GM19467 (cell line): Measurements from ENCODE around the gene PDLIM4.
A peak's percentile ranks its signal among the peaks of the same experiment; 100 is the strongest.

Source experiments
- ATAC-seq: cut with Tn5 transposase; IDR thresholded peaks from one replicate; pipeline ENCODE4 v1.9.1; 2021; ENCODE audit warnings: mild to moderate bottlenecking, moderate library complexity; ENCODE audit not compliant: unreplicated experiment

The PDLIM4 gene

DNA sequence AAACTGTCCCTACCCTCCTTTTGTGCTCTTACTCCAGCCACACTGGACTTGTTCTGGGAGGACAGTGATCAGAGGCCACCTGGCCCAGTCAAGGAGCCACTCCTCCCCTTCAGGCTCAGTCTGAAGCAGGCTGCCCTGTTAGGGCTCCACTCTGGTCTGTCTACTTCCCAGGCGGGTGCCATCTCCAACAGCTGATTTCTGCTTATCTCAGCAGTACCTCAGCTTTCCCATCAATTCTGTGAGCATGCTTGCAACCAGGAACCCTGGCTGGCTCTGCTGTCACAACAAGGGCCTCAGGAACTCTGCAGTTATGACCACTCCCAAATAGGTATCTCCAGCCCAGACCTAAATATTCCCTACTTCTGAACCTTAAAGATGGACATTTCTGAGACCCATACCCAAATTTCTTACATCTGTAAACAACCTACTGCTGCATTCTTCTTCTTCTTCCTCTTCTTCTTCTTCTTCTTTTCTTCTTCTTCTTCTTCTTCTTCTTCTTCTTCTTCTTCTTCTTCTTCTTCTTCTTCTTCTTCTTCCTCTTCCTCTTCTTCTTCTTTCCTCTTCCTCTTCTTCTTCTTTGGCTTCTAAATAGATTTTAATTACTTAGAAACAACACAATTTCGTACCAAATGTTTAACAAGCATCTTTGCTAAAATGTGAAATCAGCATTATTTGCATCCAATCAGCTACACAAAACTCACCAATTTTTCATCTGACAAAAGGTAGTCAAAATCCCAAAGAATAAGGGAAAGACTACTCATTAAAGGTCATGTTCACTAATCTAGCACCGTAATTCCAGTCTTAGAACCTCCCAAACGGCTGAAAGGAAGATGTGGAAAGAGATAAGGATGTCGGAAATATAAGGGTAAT, 23.1 kb downstream of the PDLIM4 start:
- ATAC-seq, result no peak

DNA sequence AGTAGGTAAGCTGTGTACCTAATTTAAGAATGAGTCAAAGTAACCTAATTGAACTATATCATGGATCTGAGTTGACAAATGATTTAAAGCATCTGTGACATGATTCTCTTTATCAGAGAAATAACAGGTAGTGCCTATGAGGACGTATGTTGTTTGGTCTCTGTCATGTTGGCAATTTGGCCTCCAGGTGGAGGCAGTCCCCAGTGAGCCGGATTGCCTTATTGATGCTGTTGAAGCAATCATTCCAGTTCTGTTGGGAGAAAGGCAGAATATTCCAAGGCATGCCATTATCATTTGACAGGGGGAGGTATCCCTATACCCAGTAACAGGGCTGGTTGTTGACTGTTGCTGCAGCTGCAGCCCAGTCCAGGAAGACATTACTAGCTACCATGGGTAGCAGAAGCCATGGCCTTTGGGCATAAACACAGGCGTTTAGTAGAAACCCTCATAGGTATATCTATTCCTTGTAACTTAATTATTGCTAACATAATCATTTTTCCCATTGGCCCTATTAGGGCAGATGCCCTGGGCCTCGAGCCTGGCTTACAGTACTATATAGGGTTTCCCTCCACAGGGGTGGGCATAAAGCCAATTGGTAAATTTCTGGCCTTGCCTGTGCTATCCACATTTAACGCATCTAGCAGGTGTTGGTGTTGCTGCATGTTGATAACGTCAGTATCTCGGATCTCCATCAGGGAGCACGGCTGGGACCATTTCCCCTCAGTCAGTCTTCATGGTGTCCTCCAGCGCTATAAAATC, 24.5 kb downstream of the PDLIM4 start:
- ATAC-seq, result no peak

DNA sequence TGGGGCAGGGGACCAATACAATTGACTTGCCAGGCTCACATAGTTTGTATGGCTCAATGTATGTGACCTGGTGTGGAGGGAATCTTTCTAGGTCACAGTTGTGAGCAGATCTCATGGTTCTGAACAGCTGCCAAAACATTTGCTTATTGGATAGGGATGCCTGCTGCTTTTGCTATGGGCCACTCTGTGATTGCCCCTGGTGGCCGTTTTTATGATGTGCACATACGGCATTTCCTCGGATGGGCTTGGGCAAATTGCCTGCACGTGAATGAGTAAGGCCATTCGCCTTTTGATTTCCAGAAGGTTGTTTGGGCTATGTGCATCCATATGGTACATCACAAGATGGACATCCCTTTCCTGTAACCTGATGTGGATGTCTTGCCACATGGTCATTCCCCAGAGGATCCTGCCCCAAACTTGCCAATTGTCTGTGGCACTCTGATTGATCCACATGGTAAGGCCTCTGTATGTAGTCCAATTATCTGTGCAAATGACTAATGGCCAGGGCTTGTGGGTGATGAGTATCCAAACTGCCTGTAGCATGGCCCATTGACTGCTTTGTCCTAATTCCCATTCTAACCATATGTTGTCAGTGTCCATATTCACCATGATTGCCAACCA, 26.0 kb downstream of the PDLIM4 start:
- no peak for ATAC-seq

DNA sequence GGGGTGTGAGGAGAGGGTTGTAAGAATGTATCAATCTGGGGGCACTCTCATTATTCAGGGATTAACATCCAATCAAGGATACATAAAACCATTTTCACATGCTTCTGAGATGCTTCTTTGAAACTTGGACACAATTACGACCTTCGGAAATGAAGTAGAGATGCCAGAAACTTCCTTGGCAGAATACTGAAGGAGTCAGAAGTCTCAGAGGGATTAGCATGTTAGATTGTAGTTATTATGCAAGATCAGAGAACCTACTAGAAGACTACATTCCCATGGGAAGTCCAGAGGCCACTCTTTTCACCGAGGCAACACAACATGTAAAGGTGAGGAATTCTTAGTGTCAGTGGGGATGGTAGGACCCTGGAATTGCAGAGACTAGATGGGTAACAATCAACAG, 31.6 kb downstream of the PDLIM4 start:
- ATAC-seq, result no peak

DNA sequence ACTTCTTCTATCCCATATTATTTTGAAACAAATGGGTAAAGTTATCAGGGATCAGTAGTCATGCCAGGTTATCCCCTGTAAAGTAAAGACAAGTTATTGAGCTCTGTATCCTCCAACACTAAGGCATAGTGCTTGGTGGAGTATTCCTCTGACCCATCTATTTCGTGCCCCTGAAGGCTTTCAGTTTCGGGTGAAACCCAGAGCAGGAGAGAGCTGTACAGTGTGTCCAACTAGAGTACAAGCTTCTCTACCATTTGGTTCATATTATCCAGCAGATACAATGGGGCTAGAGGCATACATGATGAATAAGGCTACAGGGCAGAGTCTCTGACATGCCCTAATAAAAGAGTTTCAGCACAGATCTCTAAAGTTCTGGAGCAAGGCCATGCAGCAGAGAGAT, 33.5 kb downstream of the PDLIM4 start:
- ATAC-seq, result no peak

DNA sequence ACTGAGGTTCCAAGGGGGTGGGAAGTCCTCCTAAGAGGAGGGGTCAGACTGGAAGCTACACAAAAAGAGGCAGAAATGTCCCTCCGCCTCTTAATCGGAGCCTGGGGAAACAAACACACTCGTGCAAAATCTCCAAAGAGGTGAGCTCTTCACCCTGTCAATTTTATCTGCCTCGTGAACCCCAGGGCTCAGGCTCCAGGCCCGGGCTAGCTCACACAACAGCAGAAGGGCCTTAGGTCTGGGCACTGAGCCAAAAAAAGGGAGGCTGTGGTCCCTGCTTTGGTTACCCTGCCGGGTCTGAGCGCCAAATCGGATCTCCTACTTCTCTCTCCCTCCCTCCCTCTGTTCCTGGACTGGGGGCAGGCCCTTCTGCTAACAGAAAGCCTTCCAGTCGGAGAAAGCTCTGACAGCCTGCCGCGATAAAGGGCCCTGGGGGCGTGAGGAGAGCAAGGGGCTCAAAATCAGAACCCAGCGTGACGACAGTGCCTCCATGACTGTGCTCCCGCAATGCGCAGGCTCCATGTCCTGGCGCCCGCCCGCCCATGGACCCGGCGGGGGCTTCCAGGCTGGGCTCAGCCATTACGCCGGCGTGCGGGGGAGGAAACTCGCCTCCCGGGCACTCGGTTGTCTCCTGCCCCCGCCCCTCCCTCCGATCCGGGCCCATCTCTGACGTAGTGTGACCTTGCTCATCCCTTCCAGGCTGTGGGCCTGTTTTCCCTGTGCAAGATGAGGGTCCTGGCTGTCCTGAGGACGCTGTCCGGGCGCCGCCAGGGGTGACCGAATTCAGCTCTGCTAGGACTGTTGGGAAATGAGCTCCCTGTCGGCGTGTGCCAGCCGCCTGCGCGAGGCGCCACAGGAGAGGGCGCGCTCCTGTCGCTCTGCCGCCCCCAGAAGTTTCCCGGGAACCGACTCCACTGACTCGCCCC, 35.8 kb downstream of the PDLIM4 start:
- peak; percentile 19 for ATAC-seq

DNA sequence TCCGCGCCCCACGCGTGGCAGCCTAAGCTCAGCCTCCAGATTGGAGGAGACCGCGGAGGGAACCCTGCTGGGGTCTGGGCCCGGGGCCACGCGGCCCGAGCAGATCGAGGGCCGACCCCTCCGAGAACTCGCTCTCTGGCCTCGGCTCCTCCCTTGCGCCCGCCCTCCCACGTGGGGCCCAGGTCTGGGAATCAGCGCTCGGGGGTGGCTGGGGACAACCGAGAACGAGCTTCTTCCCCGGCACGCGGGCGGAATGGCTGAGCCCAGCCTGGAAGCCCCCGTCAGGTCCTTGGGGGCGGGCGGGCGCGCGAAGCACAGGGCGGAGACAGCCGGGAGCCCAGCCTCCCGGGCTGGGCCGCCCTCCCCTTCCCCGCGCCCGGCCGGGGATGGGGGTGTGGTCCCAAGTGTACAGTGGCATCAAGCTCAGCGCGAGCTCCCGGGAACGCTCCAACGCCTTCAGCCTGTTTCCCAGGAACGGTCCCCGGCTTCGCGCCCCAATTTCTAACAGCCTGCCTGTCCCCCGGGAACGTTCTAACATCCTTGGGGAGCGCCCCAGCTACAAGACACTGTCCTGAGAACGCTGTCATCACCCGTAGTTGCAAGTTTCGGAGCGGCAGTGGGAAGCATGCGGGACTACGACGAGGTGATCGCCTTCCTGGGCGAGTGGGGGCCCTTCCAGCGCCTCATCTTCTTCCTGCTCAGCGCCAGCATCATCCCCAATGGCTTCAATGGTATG, 36.7 kb downstream of the PDLIM4 start, which contains the start of gene SLC22A4:
Gene SLC22A4 (plus strand): TSS at position 403 of the 736 bp plus-strand sequence. CDS start 223 bp downstream, at position 626.
- ATAC-seq, result peak; percentile 69

DNA sequence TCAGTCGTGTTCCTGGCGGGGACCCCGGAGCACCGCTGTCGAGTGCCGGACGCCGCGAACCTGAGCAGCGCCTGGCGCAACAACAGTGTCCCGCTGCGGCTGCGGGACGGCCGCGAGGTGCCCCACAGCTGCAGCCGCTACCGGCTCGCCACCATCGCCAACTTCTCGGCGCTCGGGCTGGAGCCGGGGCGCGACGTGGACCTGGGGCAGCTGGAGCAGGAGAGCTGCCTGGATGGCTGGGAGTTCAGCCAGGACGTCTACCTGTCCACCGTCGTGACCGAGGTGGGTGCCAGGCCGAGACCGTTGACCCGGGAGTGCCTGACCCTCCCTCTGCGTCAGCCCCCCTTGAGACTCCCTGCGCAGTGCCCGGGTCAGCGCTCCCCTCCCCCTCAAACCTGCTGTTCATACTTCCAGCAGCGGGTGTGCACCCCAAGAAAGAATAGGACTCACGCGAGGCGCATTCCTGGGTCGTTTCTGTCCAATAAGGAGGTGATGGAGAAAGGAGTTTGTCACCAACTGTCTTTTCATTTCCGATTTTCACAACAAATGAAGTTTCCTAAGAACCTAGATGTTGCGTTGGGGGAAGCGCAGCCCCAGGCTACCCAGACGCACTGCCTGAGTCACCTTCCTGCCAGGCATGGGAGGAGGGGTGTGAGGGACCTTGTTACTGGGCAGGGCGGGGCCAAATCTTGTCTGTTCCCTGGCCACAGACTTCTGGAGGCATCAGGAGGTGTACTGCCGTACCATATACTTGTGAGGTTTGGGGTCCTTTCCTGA, 37.4 kb downstream of the PDLIM4 start:
- ATAC-seq, result peak; percentile 4

DNA sequence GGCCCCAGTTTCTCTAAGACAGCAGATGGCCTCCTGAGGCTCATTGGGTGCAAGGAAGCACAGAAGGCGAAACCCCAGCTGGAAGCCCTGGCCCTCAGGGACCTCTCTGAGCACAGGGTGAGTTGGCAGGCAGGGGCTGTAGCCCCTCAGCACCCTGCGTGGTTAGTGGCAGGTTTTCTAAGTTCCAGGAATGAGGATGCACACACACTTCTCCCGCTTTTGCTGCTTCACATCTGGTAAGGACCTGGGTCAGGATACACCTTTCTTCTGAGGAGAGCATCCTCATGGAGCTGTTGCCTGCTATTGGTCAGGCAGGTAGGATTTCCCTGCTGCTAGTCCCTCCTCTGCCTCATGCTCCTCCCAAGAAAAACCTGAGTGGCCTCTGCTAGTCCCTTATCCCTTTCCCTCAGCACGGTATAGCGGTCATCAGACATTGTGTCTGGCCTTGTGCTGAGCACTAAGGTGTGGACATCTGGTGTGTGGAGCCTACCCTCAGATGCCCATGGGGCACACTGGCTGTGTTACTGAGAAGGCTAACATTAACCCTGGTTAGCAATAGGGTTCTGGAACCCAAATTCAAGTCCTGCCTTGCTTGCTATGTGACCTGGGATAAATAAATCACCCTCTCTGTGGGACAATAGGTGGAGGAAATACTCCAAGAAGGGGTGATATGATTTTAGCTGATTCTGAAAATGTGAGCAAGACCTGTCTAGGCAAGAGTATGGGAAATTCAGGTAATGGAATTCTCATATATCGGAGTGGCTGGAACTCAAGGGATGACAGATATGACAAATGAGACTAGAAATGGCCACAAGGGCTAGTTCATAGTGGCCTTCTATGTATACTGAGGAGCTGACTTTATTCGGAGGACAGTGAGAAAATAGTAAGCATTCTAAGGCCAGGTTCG, 38.3 kb downstream of the PDLIM4 start:
- ATAC-seq, result no peak

DNA sequence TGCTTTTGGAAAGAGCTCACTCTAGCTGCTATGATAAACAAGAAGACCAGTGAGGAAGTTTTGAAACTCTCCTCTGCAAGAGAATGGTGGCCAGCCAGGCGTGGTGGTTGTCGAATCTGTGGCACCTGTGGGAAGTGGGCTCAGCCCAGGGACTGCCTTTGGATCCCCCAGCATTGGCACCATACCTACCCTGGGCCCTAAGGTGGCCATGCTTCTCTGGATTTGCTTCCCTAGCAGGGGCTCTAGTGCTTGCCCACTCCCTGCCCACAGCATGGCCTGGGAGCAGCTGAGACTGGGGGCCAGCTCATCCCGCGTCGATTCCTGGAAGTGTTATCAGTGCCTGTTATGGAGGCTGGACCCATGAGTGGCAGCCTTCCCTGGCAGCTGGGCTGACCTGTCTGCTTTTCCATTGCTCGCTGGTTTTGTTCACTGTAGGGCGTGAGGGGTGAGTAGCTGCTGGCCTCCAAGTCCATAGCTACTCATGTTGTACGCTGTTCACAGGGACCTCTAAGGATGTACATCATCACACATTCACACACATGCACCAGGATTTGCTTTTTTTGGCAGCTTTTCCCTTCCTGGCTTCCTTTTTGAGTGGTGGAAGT, 39.0 kb downstream of the PDLIM4 start:
- no peak for ATAC-seq

DNA sequence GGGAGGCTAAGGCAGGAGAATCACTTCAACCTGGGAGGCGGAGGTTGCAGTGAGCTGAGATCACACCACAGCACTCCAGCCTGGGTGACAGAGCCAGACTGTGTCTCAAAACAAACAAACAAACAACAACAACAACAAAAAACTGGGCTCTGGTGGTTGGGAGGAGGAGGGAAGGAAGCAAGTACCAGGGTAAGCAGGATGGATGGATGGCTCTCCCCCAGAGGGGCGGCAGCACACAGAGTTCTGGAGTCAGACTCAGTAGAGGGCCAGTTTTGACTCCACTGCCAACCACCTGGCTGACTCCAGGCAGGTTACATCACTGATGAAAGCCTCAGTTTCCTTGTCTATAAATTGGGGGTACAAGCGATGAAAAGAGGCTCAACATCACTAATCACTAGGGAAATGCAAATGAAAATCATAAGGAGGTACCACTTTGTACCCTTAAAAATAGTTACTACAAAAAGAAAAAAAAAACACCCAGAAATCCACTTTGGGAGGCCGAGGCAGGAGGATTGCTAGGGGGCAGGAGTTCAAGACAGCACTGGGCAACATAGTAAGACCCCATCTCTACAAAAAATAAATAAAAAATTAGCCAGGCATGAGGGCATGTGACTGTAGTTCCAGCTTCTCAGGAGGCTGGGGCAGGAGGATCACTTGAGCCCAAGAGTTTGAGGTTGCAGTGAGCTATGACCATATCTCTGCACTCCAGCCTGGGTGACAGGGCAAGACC, 39.9 kb downstream of the PDLIM4 start:
- ATAC-seq, result no peak

DNA sequence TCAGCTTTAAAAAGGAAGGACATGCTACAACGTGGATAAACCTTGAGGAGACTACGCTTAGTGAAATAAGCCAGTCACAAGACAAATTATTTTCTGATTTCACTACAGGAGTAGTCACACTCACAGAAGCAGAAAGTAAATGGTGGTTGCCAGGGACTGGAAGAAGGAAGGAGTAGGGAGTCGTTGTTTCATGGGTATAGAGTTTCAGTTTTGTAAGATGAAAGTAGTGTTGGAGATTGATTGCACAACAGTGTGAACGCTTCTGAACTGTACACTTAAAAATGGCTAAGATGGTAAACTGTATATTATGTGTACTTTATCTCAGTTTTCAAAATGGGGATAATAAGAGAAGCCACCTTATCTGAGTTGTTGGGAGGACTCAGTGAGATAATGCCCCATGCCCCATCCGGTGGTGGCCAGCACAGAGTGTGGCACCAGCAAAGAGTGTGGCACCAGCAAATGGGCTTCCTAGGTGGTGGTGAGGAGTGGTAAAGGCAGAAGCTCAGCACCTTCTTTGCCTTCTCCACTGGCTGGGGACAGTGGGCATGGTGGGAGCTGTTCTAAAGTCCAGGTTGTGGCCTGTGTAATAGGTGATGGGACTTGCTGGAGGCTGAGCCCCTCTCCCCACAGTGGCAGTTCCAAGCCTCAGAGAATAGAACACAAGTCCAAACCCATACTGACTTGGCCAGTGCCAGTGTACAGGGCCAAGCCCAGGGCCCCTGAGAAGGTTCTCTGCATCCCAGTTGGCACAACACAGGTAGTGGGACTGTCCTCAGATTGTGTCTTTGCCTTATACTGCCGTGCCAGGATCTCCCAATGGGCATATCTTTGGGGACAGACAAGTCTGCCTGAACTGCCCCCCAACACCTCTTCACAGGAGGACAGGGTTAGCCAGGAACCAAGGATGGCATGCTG, 41.1 kb downstream of the PDLIM4 start:
- no peak for ATAC-seq

DNA sequence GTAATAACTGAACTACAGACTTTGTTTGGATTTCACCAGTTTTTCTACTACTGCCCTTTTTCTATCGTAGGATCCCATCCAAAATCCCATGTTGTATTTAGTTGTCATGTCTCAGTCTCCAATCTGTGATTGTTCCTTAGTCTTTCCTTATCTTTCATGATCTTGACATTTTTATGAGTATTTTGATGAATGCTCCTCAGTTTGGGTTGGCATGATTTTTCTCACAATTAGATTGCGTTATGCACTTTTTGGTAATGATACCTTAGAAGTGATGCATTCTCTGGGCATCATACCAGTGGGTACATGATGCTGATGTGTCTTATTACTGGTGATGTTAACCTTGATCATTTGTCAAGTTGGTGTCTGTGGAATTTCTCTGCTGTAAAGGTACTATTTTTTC, 42.4 kb downstream of the PDLIM4 start:
- no peak for ATAC-seq

DNA sequence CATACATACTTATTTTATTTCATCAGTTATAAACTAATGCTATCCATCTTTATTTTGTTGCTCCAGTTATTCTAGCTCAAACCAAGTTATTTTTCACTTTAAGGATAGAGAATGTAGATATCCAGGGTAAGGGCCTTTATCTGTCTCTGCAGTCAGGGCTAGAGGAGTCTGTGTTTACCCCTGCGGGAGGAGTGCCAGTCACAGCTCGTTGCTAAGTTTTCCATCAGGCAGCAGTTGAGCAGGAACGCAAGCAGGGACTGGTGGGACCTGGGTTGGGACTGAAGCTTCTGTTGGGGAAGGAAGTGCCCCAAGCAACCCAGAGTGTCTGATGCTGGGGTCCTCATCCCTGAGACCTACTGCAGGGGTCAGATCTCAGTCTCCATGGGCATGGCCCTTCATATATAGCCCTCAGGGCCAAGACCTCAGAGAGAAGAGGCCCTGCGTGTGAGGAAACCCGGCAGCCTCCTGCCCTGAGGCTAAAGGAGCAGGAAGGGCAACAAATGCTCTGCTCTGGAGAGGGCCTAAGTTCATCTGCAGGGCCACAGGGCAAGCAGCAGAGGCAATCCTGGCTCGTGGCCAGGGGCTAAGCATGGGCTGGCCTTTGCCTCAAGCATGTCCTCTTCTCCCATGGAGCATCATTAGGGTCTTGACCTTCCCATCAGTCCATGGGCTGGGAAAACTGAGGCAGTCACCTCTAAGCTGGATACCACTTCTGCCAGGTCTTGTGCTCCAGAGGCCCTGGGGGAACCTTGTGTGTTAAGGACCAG, 43.3 kb downstream of the PDLIM4 start:
- ATAC-seq, result no peak
